Anterior cingulate cortex (tissue), 58 donors: ENCODE results near the gene XAB2.
"Not testable (repeated sequence)": the region's sequence is repeated elsewhere in the genome, so short reads cannot be mapped to it uniquely, and the experiment has no call there.

Experiments used
- DNase-seq, 58 donors: peaks; one replicate each; lab custom pipeline; 2025; lab: John Stamatoyannopoulos, UW

Gene XAB2

DNA sequence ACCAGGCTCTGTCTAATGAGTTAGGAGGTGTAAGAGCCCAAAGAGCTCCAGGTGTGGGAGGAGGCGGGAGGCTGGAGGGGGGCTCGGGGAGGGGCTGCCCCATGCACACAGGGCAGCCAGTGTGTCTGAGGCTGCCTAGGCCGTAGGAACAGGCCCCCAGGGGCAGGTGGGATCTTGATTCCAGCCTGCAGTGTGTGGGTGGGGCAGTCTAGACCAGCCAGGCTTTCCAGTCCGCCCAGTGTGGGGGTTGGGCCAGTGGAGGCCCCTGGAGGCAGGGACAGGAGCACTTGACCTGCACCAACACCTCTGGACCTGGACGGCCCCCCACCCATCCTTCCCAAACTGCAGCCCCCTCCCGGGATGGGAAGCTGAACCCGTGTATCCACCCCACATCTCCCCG lies 39.1 kb downstream of the XAB2 start:
- DNase-seq, result no peak

DNA sequence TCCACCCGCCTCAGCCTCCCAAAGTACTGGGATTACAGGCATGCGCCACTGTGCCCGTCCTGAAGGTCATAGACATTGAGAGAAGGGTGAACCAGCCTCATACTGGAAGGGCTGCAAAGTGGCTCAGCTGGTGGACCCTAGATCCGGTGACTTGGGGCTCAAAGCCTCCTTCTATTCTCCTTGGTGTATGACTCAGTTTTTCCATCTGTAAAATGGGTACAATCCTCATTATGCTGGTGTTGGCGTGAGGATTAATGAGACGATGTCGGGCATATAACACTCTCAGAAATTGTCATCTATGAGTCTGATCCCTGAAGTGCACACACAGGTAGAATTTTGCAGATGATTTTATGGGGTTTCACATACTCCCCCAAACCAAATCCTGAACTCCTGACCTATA lies 39.5 kb downstream of the XAB2 start:
- no peak for DNase-seq

DNA sequence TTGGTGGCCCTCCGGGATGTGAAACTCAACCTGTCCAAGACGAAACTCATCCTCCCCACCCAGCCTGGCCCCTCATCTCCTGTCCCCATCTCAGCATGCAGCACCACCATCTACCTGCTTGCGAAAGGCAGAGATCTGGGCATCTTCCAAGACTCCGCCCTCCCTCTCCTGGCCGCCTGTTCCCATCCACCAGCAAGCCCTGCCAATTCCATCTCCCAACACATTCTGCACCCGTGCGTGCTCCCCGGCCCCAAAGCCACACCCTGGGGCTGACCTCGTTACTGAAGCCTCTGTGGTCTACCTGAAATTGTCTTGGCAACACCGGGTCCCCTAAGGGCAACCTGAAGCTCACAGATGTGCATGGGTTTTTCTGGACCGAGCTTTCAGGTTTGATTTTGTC lies 46.9 kb downstream of the XAB2 start:
- no peak for DNase-seq

DNA sequence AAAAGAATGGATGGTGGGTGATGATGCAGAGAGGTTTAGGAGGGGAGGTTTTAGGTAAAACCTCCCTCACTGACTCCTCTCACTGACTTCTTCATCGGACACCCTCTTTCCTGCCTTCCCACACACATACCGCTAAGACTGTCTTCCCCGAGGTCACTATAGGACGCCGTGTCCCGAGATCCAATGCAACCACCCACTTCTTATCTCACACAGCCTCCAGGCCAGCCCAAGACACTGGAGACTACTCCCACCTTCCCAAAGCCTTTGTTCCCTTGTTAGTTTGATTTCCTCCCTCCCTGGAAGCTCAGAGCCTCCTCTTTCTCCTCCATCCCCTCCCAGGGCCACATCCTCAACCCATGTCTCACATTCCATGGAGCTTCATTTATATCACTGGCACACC lies 50.2 kb downstream of the XAB2 start:
- no peak for DNase-seq

DNA sequence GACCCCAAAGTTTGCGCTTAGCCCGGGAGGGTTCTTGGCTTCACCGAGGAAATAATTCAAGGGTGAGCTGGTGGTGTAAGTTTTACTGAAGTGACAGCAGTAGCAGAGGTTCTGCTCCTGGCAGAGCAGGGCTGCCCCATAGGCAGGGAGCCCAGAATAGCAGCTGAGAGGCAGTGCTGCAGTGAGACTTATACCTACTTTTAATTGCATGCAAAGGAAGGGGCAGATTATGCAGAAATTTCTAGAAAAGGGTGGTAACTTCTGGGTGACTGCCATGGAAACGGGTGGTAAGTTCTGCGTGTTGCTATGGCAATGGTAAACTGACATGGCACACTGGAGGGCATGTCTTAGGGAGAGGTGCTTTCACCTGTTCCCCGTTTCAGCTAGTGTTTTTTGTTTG lies 51.2 kb downstream of the XAB2 start:
- no peak for DNase-seq

DNA sequence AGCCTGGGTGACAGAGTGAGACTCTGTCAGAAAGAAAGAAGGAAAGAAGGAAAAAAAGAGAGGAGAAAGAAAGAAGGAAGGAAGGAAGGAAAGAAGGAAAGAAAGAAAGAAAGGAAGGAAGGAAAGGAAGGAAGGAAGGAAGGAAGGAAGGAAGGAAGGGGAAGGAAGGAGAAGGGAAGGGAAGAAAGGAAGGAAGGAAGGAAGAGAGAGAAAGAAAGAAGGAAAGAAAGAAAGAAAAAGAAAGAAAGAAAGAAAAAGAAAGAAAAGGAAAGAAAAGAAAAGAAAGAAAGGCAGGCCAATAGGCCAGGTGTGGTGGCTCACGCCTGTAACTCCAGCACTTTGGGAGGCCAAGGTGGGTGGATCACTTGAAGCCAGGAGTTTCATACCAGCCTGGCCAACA lies 51.9 kb downstream of the XAB2 start:
- not testable (repeated sequence) for DNase-seq

DNA sequence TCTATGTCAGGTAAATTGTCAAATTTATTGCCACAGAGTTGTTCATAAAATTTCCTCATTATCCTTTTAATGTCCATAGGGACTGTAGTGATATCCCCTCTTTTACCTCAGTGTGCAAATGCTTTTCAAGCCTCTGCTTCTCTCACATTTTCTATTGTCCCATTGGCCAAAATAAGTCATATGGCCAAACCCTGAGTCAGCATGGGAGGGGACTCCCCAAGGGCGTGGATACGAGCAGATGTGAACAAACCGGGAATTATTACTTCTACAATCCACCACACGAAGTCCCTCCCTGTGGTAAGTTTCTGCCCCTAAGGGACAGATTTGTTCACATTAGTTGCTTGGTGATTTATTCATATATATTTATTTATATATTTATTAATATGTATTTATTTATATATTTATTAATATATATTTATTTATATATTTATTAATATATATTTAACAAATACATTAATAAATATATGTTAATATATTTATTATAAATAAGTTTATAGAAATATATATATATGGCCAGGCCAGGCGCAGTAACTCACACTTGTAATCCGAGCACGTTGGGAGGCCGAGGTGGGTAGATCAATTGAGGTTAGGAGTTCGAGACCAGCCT lies 53.8 kb downstream of the XAB2 start:
- no peak for DNase-seq

DNA sequence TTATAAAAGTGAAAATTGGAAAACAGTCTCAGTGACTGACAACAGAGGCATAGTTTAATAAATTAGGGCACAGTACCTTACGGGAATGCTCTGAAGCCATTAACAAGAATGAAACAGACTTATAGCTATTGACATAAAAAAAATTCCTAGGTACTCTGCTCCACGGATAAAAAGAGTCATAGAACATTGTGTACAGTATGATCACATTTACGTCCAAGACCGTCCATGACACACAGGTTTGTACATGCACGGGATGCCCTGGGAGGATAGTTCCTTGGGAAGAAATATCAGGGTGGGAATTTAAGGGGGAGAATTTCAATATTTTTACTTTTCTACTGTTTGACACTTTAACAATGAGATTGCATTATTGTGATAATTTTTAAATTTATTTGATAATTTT lies 58.6 kb downstream of the XAB2 start:
- no peak for DNase-seq
